ENCODE results near the gene OR51V1. TPM values are rescaled to one million over a fixed set of nuclear protein-coding genes. Genes with fewer than 3 reads are reported as not detected.

OR51V1 gene
- total RNA-seq, 1 experiment from 2014 or later: not detected

- H3K9me2 ChIP-seq (ENCODE audit: insufficient read depth): no peaks in the 10 kb centered on the region
- no peak for DNase-seq
- H3K4me3 ChIP-seq: no peak overlapping the region
- no peak overlapping the region for H3K4me2 ChIP-seq
- H3K27ac ChIP-seq: no peak overlapping the region
- BruUV-seq (replicated peaks): no TSS peak
- ChIA-PET CTCF (no interaction called here), POLR2A (ENCODE audit: unreplicated experiment) (no interaction called here)
- TF ChIP-seq CTCF (conservative IDR thresholded peaks at IDR 0.05) (no peak), EZH2 (IDR thresholded peaks at IDR 0.05; ENCODE audit: low read depth) (no peak)
- H3K9me3 ChIP-seq (ENCODE audit: insufficient read depth, low read depth): no peaks in the 10 kb centered on the region
- no peaks in the 10 kb centered on the region for H4K20me1 ChIP-seq (ENCODE audit: insufficient read depth)
- no peaks in the 10 kb centered on the region for H3K36me3 ChIP-seq (ENCODE audit: low read depth)
- no peaks in the 10 kb centered on the region for H3K4me1 ChIP-seq (replicated peaks; ENCODE audit: insufficient read depth)
- intact Hi-C loops (cut with micrococcal nuclease; ENCODE audit: unreplicated experiment): no loop called here
- H3F3A ChIP-seq (ENCODE audit: insufficient read depth, low read depth): no peaks in the 10 kb centered on the region
- no peaks in the 10 kb centered on the region for H3K27me3 ChIP-seq (ENCODE audit: insufficient read depth, low read depth)
- H3K79me2 ChIP-seq (ENCODE audit: low read depth): no peaks in the 10 kb centered on the region
- no peak overlapping the region for H2AFZ ChIP-seq
Observed at GRCh38 chr11:5237420-5237819, 36.9 kb upstream of the OR51V1 start.

GRCh38 chr11:5235364-5236095, 35.0 kb upstream of the OR51V1 start:
- Histone ChIP-seq H3K9me3 (ENCODE audit: insufficient read depth, low read depth) (no peaks in the 10 kb centered on the region), H3K4me1 (replicated peaks; ENCODE audit: insufficient read depth) (no peaks in the 10 kb centered on the region), H3K9me2 (ENCODE audit: insufficient read depth) (no peaks in the 10 kb centered on the region), H4K20me1 (ENCODE audit: insufficient read depth) (no peaks in the 10 kb centered on the region), H3K79me2 (ENCODE audit: low read depth) (no peaks in the 10 kb centered on the region), H2AFZ (no peak overlapping the region), H3K4me2 (no peak overlapping the region), H3K4me3 (no peak overlapping the region), H3K27me3 (ENCODE audit: insufficient read depth, low read depth) (no peaks in the 10 kb centered on the region), H3F3A (ENCODE audit: insufficient read depth, low read depth) (no peaks in the 10 kb centered on the region), H3K36me3 (ENCODE audit: low read depth) (no peaks in the 10 kb centered on the region), H3K27ac (no peak overlapping the region)
- ChIA-PET POLR2A (ENCODE audit: unreplicated experiment) (no interaction called here), CTCF (no interaction called here)
- intact Hi-C loops (cut with micrococcal nuclease; ENCODE audit: unreplicated experiment): no loop called here
- no peak for DNase-seq
- BruUV-seq (replicated peaks): no TSS peak
- TF ChIP-seq EZH2 (IDR thresholded peaks at IDR 0.05; ENCODE audit: low read depth) (no peak), CTCF (conservative IDR thresholded peaks at IDR 0.05) (no peak)

- Histone ChIP-seq H3K9me3 (ENCODE audit: insufficient read depth, low read depth) (no peaks in the 10 kb centered on the region), H3K36me3 (ENCODE audit: low read depth) (no peaks in the 10 kb centered on the region), H3K27ac (no peak within 1 kb of the TSS), H3K4me2 (no peak within 1 kb of the TSS), H3F3A (ENCODE audit: insufficient read depth, low read depth) (no peaks in the 10 kb centered on the region), H4K20me1 (ENCODE audit: insufficient read depth) (no peaks in the 10 kb centered on the region), H3K79me2 (ENCODE audit: low read depth) (no peaks in the 10 kb centered on the region), H2AFZ (no peak within 1 kb of the TSS), H3K4me3 (no peak within 1 kb of the TSS), H3K4me1 (replicated peaks; ENCODE audit: insufficient read depth) (no peaks in the 10 kb centered on the region), H3K9me2 (ENCODE audit: insufficient read depth) (no peaks in the 10 kb centered on the region), H3K27me3 (ENCODE audit: insufficient read depth, low read depth) (no peaks in the 10 kb centered on the region)
- BruUV-seq (replicated peaks): no TSS peak
- intact Hi-C loops (cut with micrococcal nuclease; ENCODE audit: unreplicated experiment): no loop called here
- TF ChIP-seq EZH2 (IDR thresholded peaks at IDR 0.05; ENCODE audit: low read depth): no peak
- ChIA-PET POLR2A (ENCODE audit: unreplicated experiment) (no interaction called here), CTCF (no interaction called here)
- DNase-seq: no peak
Observed at GRCh38 chr11:5234381-5234834, 33.9 kb upstream of the OR51V1 start, which contains the start of gene HBD. Gene HBD (minus strand): TSS chr11:5234483. CDS start chr11:5234433, 50 bp downstream.

GRCh38 chr11:5233307-5233706, 32.8 kb upstream of the OR51V1 start:
- intact Hi-C loops (cut with micrococcal nuclease; ENCODE audit: unreplicated experiment): no loop called here
- Histone ChIP-seq H3K9me3 (ENCODE audit: insufficient read depth, low read depth) (no peaks in the 10 kb centered on the region), H3K4me2 (no peak overlapping the region), H3K9me2 (ENCODE audit: insufficient read depth) (no peaks in the 10 kb centered on the region), H3K79me2 (ENCODE audit: low read depth) (no peaks in the 10 kb centered on the region), H3K4me1 (replicated peaks; ENCODE audit: insufficient read depth) (no peaks in the 10 kb centered on the region), H3K36me3 (ENCODE audit: low read depth) (no peaks in the 10 kb centered on the region), H3K4me3 (no peak overlapping the region), H3K27ac (no peak overlapping the region), H4K20me1 (ENCODE audit: insufficient read depth) (no peaks in the 10 kb centered on the region), H3K27me3 (ENCODE audit: insufficient read depth, low read depth) (no peaks in the 10 kb centered on the region), H2AFZ (no peak overlapping the region), H3F3A (ENCODE audit: insufficient read depth, low read depth) (no peaks in the 10 kb centered on the region)
- no peak for DNase-seq
- ChIA-PET POLR2A (ENCODE audit: unreplicated experiment) (no interaction called here), CTCF (no interaction called here)
- TF ChIP-seq EZH2 (IDR thresholded peaks at IDR 0.05; ENCODE audit: low read depth): no peak
- TF ChIP-seq CTCF (conservative IDR thresholded peaks at IDR 0.05): no peak
- no TSS peak for BruUV-seq (replicated peaks)

All from PC-9 (cell line).